Mucosa of descending colon (tissue), 3 donors: ENCODE data around the gene PAPSS1. TPM values are rescaled to one million over a fixed set of nuclear protein-coding genes. Genes with fewer than 3 reads are reported as not detected.

Experiments
- ATAC-seq: fragments of 200-7000 bp; cut with Tn5 transposase; one replicate; pipeline ENCODE4 v1.9.1; 2020; ENCODE audit warnings: mild to moderate bottlenecking, moderate library complexity
- DNase-seq, 3 donors: peaks; one replicate each; pipeline ENCODE4 v3.0.0-alpha.2; 2020
- H3K36me3 ChIP-seq: fragments of 200-600 bp; one replicate; pipeline ENCODE4 v1.8.0; 2021; ENCODE audit warnings: low read depth, mild to moderate bottlenecking
- H3K4me1 ChIP-seq: fragments of 200-600 bp; one replicate; pipeline ENCODE4 v1.8.0; 2021; ENCODE audit warnings: low read depth, mild to moderate bottlenecking
- H3K4me3 ChIP-seq: fragments of 200-600 bp; one replicate; pipeline ENCODE4 v1.8.0; 2021; ENCODE audit warnings: mild to moderate bottlenecking
- H3K9me3 ChIP-seq: fragments of 200-600 bp; one replicate; pipeline ENCODE4 v1.8.0; 2021; ENCODE audit warnings: mild to moderate bottlenecking
- intact Hi-C, 2 donors: fragments of 100-400 bp; cut with DNase I in 1 of 2; cut with micrococcal nuclease in 1 of 2; formaldehyde crosslinking; loops; one replicate each; pipeline versions ENCODE4 v1.11.0 to v1.11.1; 2022; cut with DNase I, micrococcal nuclease
- total RNA-seq, 3 donors: library from RNA; stranded (reverse); fragmentation: NEBNext Ultra II Directional in 2 of 3; extraction: Animal tissue kit (Norgen Biotek cat#: 25700) in 2 of 3; gene quantifications; one replicate each; pipeline versions ENCODE4 v1.2.1 to v1.2.4, GENCODE V29; 2021 to 2023
- TF ChIP-seq, protein P1 (sequence below): fragments of 200-600 bp; IDR thresholded peaks from one replicate; pipeline ENCODE4 v1.8.0; 2022; ENCODE audit warnings: antibody characterized with exemption, mild to moderate bottlenecking
- donor health status: DM: no; HTN: no; CAD: no; lungs with moderate emphysema.
- donor health status: DM: no; HTN: no; CAD: no.
- donor health status: DM: no; HTN: yes; CAD: no.

The PAPSS1 gene
- total RNA-seq, 3 donors from 2014 or later = 20.3 to 26.8 (median 20.7) TPM

DNA sequence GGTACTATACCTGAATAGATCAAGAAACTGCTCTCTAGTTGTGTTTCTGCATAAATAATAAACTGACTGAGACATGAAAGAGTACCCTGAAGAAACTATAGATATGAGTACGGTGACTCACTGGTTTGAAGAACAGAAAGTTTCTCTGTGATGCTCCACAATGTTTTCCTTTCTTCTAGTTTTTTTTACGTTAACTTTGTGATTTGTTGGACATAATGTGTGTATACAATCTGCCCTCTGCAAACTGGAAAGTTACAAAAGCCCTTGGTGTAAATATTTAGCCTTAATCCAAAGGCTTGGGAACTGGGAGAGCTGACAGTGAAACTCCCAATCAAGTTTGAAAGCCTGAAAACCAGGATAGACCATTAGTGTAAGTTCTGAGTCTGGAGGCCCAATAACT, 31.6 kb upstream of the PAPSS1 start:
- Histone ChIP-seq H3K4me1 (no peaks in the 10 kb centered on the region), H3K4me3 (no peak overlapping the region), H3K9me3 (no peaks in the 10 kb centered on the region), H3K36me3 (no peaks in the 10 kb centered on the region)
- DNase-seq = no peak
- TF ChIP-seq, protein P1, sequence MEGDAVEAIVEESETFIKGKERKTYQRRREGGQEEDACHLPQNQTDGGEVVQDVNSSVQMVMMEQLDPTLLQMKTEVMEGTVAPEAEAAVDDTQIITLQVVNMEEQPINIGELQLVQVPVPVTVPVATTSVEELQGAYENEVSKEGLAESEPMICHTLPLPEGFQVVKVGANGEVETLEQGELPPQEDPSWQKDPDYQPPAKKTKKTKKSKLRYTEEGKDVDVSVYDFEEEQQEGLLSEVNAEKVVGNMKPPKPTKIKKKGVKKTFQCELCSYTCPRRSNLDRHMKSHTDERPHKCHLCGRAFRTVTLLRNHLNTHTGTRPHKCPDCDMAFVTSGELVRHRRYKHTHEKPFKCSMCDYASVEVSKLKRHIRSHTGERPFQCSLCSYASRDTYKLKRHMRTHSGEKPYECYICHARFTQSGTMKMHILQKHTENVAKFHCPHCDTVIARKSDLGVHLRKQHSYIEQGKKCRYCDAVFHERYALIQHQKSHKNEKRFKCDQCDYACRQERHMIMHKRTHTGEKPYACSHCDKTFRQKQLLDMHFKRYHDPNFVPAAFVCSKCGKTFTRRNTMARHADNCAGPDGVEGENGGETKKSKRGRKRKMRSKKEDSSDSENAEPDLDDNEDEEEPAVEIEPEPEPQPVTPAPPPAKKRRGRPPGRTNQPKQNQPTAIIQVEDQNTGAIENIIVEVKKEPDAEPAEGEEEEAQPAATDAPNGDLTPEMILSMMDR = no peak
- no peak for ATAC-seq
- intact Hi-C loops = no loop called here

GRCh38 chr4:107747748-107748486, 27.9 kb upstream of the PAPSS1 start:
- ATAC-seq = no peak
- H3K4me1 ChIP-seq = no peaks in the 10 kb centered on the region

GRCh38 chr4:107746161-107746560, 26.1 kb upstream of the PAPSS1 start:
- Histone ChIP-seq H3K36me3 (no peaks in the 10 kb centered on the region), H3K4me3 (no peak overlapping the region), H3K4me1 (no peaks in the 10 kb centered on the region), H3K9me3 (no peaks in the 10 kb centered on the region)
- TF ChIP-seq, protein P1 = no peak
- no peak for DNase-seq
- ATAC-seq = no peak
- intact Hi-C loops = no loop called here

More at GRCh38 chr4:107747748-107748486, 27.9 kb upstream of the PAPSS1 start:
- Histone ChIP-seq H3K4me3 (no peak overlapping the region), H3K9me3 (no peaks in the 10 kb centered on the region), H3K36me3 (no peaks in the 10 kb centered on the region)
- TF ChIP-seq, protein P1 = no peak
- no peak for DNase-seq
- intact Hi-C loops = no loop called here

DNA sequence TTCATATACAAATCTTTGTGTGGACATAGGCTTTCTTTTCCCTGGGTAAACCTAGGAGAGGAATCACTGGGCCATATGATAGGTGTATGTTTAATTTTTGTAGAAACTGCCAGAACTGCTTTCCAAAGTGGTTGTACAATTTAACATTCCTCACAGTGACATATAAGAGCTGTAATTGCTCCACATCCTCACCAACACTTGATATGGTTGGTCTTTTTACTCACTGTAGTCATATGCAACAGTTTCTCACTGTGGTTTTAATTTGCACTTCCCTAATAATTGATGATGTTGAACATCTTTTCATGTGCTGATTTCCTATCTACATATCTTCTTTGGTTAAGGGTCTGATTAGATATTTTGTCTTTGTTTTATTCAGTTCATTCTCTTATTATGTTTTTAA, 24.5 kb upstream of the PAPSS1 start:
- intact Hi-C loops = no loop called here
- TF ChIP-seq, protein P1 = no peak
- Histone ChIP-seq H3K9me3 (no peaks in the 10 kb centered on the region), H3K4me1 (no peaks in the 10 kb centered on the region), H3K4me3 (no peak overlapping the region), H3K36me3 (no peaks in the 10 kb centered on the region)
- ATAC-seq (no peak), DNase-seq (no peak)

DNA sequence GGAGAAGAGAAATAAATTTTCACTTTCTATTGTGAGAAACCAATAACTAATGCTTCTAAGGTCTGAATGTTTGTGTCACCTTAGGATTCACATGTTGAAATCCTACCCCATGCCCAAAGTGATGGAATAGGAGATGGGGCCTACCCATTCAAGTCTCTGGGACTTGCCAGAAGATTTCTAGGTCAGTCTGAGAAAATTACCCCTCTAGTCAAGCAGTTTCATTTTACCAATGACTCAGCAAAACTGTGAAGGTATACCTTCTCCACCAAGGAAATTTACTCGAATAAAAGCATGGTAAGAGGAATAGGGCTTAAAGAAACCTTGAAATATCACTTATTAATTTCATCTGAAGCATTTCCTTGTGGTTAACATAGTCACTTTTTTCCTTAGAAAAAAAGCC, 23.5 kb upstream of the PAPSS1 start:
- intact Hi-C loops = no loop called here
- no peak overlapping the region for H3K4me3 ChIP-seq

More for the DNA sequence above, 23.5 kb upstream of the PAPSS1 start:
- H3K4me1 ChIP-seq = no peaks in the 10 kb centered on the region
- no peaks in the 10 kb centered on the region for H3K36me3 ChIP-seq
- TF ChIP-seq, protein P1 = no peak
- ATAC-seq (no peak), DNase-seq (no peak)
- no peaks in the 10 kb centered on the region for H3K9me3 ChIP-seq
